K562 (cell line): ENCODE results near the gene MROH8. TPM values are rescaled to one million over a fixed set of nuclear protein-coding genes. Genes with fewer than 3 reads are reported as not detected.

Experiments used
- ARHGAP35 ChIP-seq: fragments of 450-650 bp; IDR thresholded peaks from 2 replicates; pipeline ENCODE4 v1.6.1; 2018; ENCODE audit not compliant: partially characterized antibody
- BRD4 ChIP-seq: fragments of 200-600 bp; sonication (generic); IDR thresholded peaks from 2 replicates; pipeline ENCODE4 v1.6.1; 2017; ENCODE audit warnings: inconsistent platforms
- E2F3 ChIP-seq: fragments of 250-450 bp; sonication (Bioruptor Pico); IDR thresholded peaks from 2 replicates; pipeline ENCODE4 v1.4.0; 2020; ENCODE audit warnings: mild to moderate bottlenecking
- ELF4 ChIP-seq: fragments of 450-650 bp; formaldehyde crosslinking; IDR thresholded peaks from 2 replicates; pipeline ENCODE4 v1.4.0; 2022; ENCODE audit warnings: missing genetic modification characterization
- FIP1L1 ChIP-seq: fragments of 200-400 bp; formaldehyde crosslinking; IDR thresholded peaks from 2 replicates; pipeline ENCODE4 v1.6.1; 2018; ENCODE audit warnings: mild to moderate bottlenecking, low read depth, low read length; ENCODE audit not compliant: poor library complexity, severe bottlenecking
- FOXO4 ChIP-seq: fragments of 450-650 bp; formaldehyde crosslinking; IDR thresholded peaks from 2 replicates; pipeline ENCODE4 v1.4.0; 2020; ENCODE audit warnings: mild to moderate bottlenecking, moderate library complexity
- GTF2E2 ChIP-seq: fragments of 200-800 bp; sonication (Bioruptor generic); IDR thresholded peaks from 2 replicates; pipeline ENCODE4 v1.6.1; 2016; ENCODE audit warnings: missing genetic modification characterization, missing compliant biosample characterization
- MLX ChIP-seq, 2 experiments: fragments of 450-650 bp in 1 of 2; sonication (generic) in 1 of 2; formaldehyde crosslinking; conservative IDR thresholded peaks; 2 replicates each; pipeline versions ENCODE4 v1.4.0 to v1.8.1; 2020 to 2022; ENCODE audit warnings: mild to moderate bottlenecking in 1 of 2, missing genetic modification reagents in 1 of 2
- SMARCC2 ChIP-seq: fragments of 450-650 bp; IDR thresholded peaks from 2 replicates; pipeline ENCODE4 v1.6.1; 2017; ENCODE audit warnings: antibody characterized with exemption, moderate library complexity, mild to moderate bottlenecking, low read depth
- SRSF1 ChIP-seq: fragments of 200-400 bp; formaldehyde crosslinking; IDR thresholded peaks from 2 replicates; pipeline ENCODE4 v1.6.1; 2017; ENCODE audit warnings: mild to moderate bottlenecking, low read depth, low read length, moderate library complexity
- ZBTB40 ChIP-seq, 2 experiments: fragments of 450-650 bp in 1 of 2; sonication (generic) in 1 of 2; formaldehyde crosslinking in 1 of 2; IDR thresholded peaks; 2 replicates each; pipeline versions ENCODE4 v1.7.1 to v1.9.0; 2016 to 2022; ENCODE audit warnings: inconsistent platforms in 1 of 2, mild to moderate bottlenecking in 1 of 2, missing genetic modification reagents in 1 of 2
- ZBTB43 ChIP-seq: sonication (generic); formaldehyde crosslinking; IDR thresholded peaks from 2 replicates; pipeline ENCODE4 v1.8.0; 2023; ENCODE audit warnings: mild to moderate bottlenecking, missing genetic modification reagents
- polyA plus RNA-seq, 8 experiments: library from polyadenylated mRNA; depleted of rRNA in 4 of 8; stranded (reverse) in 5 of 8; unstranded in 3 of 8; fragments of >200 nt; fragmentation: Nextera tagmentation in 2 of 8; fragmentation: Illumina TruSeq in 1 of 8; extraction: Ambion mirVana in 2 of 8; extraction: Trizol in 1 of 8; gene quantifications; 2 replicates each; pipeline versions ENCODE4 v1.2.1 to v1.2.3, GENCODE V29; 2011 to 2014; ENCODE audit warnings: inconsistent platforms in 1 of 8, missing spikeins in 1 of 8
- total RNA-seq, 7 experiments: library from RNA; depleted of rRNA in 6 of 7; stranded (reverse); fragments of >200 nt in 6 of 7; fragmentation: Illumina TruSeq in 2 of 7; extraction: Trizol in 2 of 7; gene quantifications; 2 replicates each; pipeline versions ENCODE4 v1.2.1 to v1.2.3, GENCODE V29; 2011 to 2021; ENCODE audit warnings: low replicate concordance in 1 of 7
- TF ChIP-seq, protein P1 (sequence below): fragments of 250-450 bp; sonication (Bioruptor Pico); IDR thresholded peaks from 2 replicates; pipeline ENCODE4 v1.5.0; 2021; ENCODE audit warnings: mild to moderate bottlenecking, borderline replicate concordance

MROH8 gene
- total and polyA plus RNA-seq, 9 of the 15 experiments (the other 6 are each of a cell fraction or from before 2014, with no cell fraction given) = 0.21 to 1.5 (median 0.78) TPM

DNA sequence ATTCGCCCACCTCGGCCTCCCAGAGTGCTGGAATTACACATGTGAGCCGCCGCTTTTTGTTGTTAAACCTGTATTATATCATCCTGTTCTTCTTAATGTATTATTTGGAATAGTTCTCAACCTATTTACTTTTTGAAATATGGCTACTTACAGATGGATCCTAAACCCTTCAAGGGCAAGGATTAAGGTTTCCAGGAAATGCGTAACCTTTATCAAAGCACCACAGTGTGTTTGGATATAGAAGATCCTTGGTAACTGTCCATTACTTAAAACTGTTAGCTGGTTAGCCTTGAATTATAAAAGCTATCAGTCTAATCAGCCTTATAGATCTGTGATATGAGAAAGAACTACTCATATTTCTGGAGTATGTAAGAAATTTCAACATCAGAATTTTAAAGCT, 12.5 kb downstream of the MROH8 start (continued):
- TF ChIP-seq ZBTB40 (IDR thresholded peaks at IDR 0.05) = no peak
- TF ChIP-seq ZBTB40 (CRISPR knock-in tag; IDR thresholded peaks at IDR 0.05) = no peak
- TF ChIP-seq ARHGAP35 = no peak
- TF ChIP-seq, protein P1, sequence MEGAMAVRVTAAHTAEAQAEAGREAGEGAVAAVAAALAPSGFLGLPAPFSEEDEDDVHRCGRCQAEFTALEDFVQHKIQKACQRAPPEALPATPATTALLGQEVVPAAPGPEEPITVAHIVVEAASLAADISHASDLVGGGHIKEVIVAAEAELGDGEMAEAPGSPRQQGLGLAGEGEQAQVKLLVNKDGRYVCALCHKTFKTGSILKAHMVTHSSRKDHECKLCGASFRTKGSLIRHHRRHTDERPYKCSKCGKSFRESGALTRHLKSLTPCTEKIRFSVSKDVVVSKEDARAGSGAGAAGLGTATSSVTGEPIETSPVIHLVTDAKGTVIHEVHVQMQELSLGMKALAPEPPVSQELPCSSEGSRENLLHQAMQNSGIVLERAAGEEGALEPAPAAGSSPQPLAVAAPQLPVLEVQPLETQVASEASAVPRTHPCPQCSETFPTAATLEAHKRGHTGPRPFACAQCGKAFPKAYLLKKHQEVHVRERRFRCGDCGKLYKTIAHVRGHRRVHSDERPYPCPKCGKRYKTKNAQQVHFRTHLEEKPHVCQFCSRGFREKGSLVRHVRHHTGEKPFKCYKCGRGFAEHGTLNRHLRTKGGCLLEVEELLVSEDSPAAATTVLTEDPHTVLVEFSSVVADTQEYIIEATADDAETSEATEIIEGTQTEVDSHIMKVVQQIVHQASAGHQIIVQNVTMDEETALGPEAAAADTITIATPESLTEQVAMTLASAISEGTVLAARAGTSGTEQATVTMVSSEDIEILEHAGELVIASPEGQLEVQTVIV (CRISPR knock-in tag) = no peak
- no peak for TF ChIP-seq FIP1L1
- no peak for TF ChIP-seq ELF4
- TF ChIP-seq FOXO4 = no peak
- TF ChIP-seq GTF2E2 (tag) = no peak
- TF ChIP-seq E2F3 (CRISPR knock-in tag) = no peak
- peak; percentile 26; the same call in 1 of the 2 replicates for TF ChIP-seq SMARCC2
- TF ChIP-seq BRD4 = no peak
- TF ChIP-seq MLX (CRISPR knock-in tag; conservative IDR thresholded peaks at IDR 0.05) = no peak
- TF ChIP-seq SRSF1 = no peak
- TF ChIP-seq ZBTB43 (CRISPR knock-in tag) = no peak
